ENCODE results near the gene ZC3H4. TPM values are rescaled to one million over a fixed set of nuclear protein-coding genes. Genes with fewer than 3 reads are reported as not detected.

The ZC3H4 gene
- total RNA-seq, 1 experiment from 2014 or later = 9.4 TPM

GRCh38 chr19:47134545-47134944, 21.0 kb upstream of the ZC3H4 start:
- no peak for DNase-seq (ENCODE audit: extremely low read depth, low read depth)

GRCh38 chr19:47133021-47133471, 19.5 kb upstream of the ZC3H4 start:
- DNase-seq (ENCODE audit: extremely low read depth, low read depth) = no peak

GRCh38 chr19:47132194-47132852, 18.7 kb upstream of the ZC3H4 start:
- no peak for DNase-seq (ENCODE audit: extremely low read depth, low read depth)

- DNase-seq (ENCODE audit: extremely low read depth, low read depth) = peak; percentile 94
These were observed 17.1 kb upstream of the ZC3H4 start, which contains the start of gene SAE1 for GRCh38 chr19:47130589-47131227. Gene SAE1 (plus strand): TSS chr19:47130835. CDS start chr19:47130931, 96 bp downstream.

GRCh38 chr19:47130120-47130588, 16.6 kb upstream of the ZC3H4 start:
- DNase-seq (ENCODE audit: extremely low read depth, low read depth) = no peak

GRCh38 chr19:47129579-47129978, 16.0 kb upstream of the ZC3H4 start:
- no peak for DNase-seq (ENCODE audit: extremely low read depth, low read depth)

- no peak for DNase-seq (ENCODE audit: extremely low read depth, low read depth)
These were observed 12.0 kb upstream of the ZC3H4 start for GRCh38 chr19:47125669-47125938.

- DNase-seq (ENCODE audit: extremely low read depth, low read depth) = peak; percentile 70
These were observed 11.5 kb upstream of the ZC3H4 start for GRCh38 chr19:47124937-47125668.

- no peak for DNase-seq (ENCODE audit: extremely low read depth, low read depth)
These were observed 9.8 kb upstream of the ZC3H4 start for GRCh38 chr19:47123406-47123805.

GRCh38 chr19:47122359-47123335, 9.1 kb upstream of the ZC3H4 start:
- no peak for DNase-seq (ENCODE audit: extremely low read depth, low read depth)

- DNase-seq (ENCODE audit: extremely low read depth, low read depth) = no peak
These were observed 7.0 kb upstream of the ZC3H4 start for GRCh38 chr19:47120470-47121067.

GRCh38 chr19:47113850-47114651, 475 bp upstream of the ZC3H4 start:
- no peak for DNase-seq (ENCODE audit: extremely low read depth, low read depth)

- DNase-seq (ENCODE audit: extremely low read depth, low read depth) = peak; percentile 79
These were observed 1.2 kb downstream of the ZC3H4 start for GRCh38 chr19:47112166-47112996.

- DNase-seq (ENCODE audit: extremely low read depth, low read depth) = no peak
These were observed 1.9 kb downstream of the ZC3H4 start for GRCh38 chr19:47111682-47112165.

- no peak for DNase-seq (ENCODE audit: extremely low read depth, low read depth)
These were observed 2.5 kb downstream of the ZC3H4 start for GRCh38 chr19:47111006-47111621.

GRCh38 chr19:47110521-47111005, 3.0 kb downstream of the ZC3H4 start:
- no peak for DNase-seq (ENCODE audit: extremely low read depth, low read depth)

GRCh38 chr19:47109541-47110375, 3.8 kb downstream of the ZC3H4 start:
- peak; percentile 83 for DNase-seq (ENCODE audit: extremely low read depth, low read depth)

Measured in NCI-H460 (cell line).